ENCODE data around the gene SRSF2. TPM values are rescaled to one million over a fixed set of nuclear protein-coding genes. Genes with fewer than 3 reads are reported as not detected.

Gene SRSF2
- total and polyA plus RNA-seq, 9 donors: 126 to 245 (median 166) TPM

- Histone ChIP-seq H3K4me3 (no peak overlapping the region), H3K27me3 (no peaks in the 10 kb centered on the region), H3K27ac (no peak overlapping the region), H3K4me1 (ENCODE audit: insufficient read depth) (peaks cover 35% of the 10 kb centered on the region), H3K9me3 (no peaks in the 10 kb centered on the region), H3K36me3 (no peaks in the 10 kb centered on the region)
- no peak for DNase-seq
- no peak for TF ChIP-seq EP300 (IDR thresholded peaks at IDR 0.05)
- no peak for TF ChIP-seq POLR2A (IDR thresholded peaks at IDR 0.05)
- TF ChIP-seq CTCF (IDR thresholded peaks at IDR 0.05): no peak
- 80 to 89% (median 85%) methylated on average over 14 of the region's 14 CpGs for WGBS, 3 donors
- intact Hi-C loops (cut with DNase I): no loop called here
These were observed 45.5 kb downstream of the SRSF2 start for GRCh38 chr17:76691379-76692191.

GRCh38 chr17:76690596-76691280 lies 46.4 kb downstream of the SRSF2 start:
- intact Hi-C loops (cut with DNase I): no loop called here
- TF ChIP-seq POLR2A (IDR thresholded peaks at IDR 0.05) (no peak), CTCF (IDR thresholded peaks at IDR 0.05) (no peak), EP300 (IDR thresholded peaks at IDR 0.05) (no peak)
- peak in 2 of 5 donors; percentile 4 to 24 for DNase-seq
- WGBS, 3 donors: 79 to 85% (median 80%) methylated on average over 13 of the region's 13 CpGs
- no peaks in the 10 kb centered on the region for H3K36me3 ChIP-seq
- no peak overlapping the region for H3K4me3 ChIP-seq
- peaks cover 33% of the 10 kb centered on the region for H3K4me1 ChIP-seq (ENCODE audit: insufficient read depth)
- H3K27ac ChIP-seq: no peak overlapping the region
- no peaks in the 10 kb centered on the region for H3K9me3 ChIP-seq
- no peaks in the 10 kb centered on the region for H3K27me3 ChIP-seq

- no peak for TF ChIP-seq CTCF (IDR thresholded peaks at IDR 0.05)
- H3K4me1 ChIP-seq (ENCODE audit: insufficient read depth): peaks cover 33% of the 10 kb centered on the region
These were observed 47.3 kb downstream of the SRSF2 start for GRCh38 chr17:76689859-76690258.

GRCh38 chr17:76688165-76688622 lies 48.9 kb downstream of the SRSF2 start:
- Histone ChIP-seq H3K9me3 (no peaks in the 10 kb centered on the region), H3K4me1 (ENCODE audit: insufficient read depth) (peaks cover 24% of the 10 kb centered on the region), H3K27me3 (no peaks in the 10 kb centered on the region), H3K27ac (peak overlapping the region; percentile 46 to 71), H3K4me3 (no peak overlapping the region), H3K36me3 (no peaks in the 10 kb centered on the region)
- WGBS, 3 donors: 22 to 42% (median 25%) methylated on average over 11 of the region's 11 CpGs
- peak in 4 of 5 donors; percentile 53 to 82 (median 66) for DNase-seq
- TF ChIP-seq CTCF (IDR thresholded peaks at IDR 0.05) (peak in 1 of 3 donors; percentile 25), EP300 (IDR thresholded peaks at IDR 0.05) (no peak), POLR2A (IDR thresholded peaks at IDR 0.05) (no peak)
- intact Hi-C loops (cut with DNase I): loop anchor here in 1 of 4 donors (5.0 to 10.0 kb wide), 2 partner anchors 34 to 163 kb away; no protein-coding TSS in a partner anchor

More at GRCh38 chr17:76689859-76690258, 47.3 kb downstream of the SRSF2 start:
- Histone ChIP-seq H3K27ac (no peak overlapping the region), H3K4me3 (no peak overlapping the region), H3K9me3 (no peaks in the 10 kb centered on the region), H3K36me3 (no peaks in the 10 kb centered on the region), H3K27me3 (no peaks in the 10 kb centered on the region)
- intact Hi-C loops (cut with DNase I): loop anchor here in 1 of 4 donors (5.0 to 10.0 kb wide), 2 partner anchors 32 to 165 kb away; no protein-coding TSS in a partner anchor
- 90 to 94% (median 90%) methylated on average over 11 of the region's 11 CpGs for WGBS, 3 donors
- DNase-seq: peak in 2 of 5 donors; percentile 14 to 17
